Stimulated activated CD4-positive, alpha-beta T cell treated with anti-CD3 and anti-CD28 coated beads, Interleukin-4, amount 100 ng/mL, for 24 hours (primary cell): Measurements from ENCODE around the gene SLCO4A1.

Experiments used
- DNase-seq: peaks from one replicate; pipeline ENCODE4 v3.0.0-alpha.2; 2020

The SLCO4A1 gene

GRCh38 chr20:62638679-62639406 is 3.5 kb upstream of the SLCO4A1 start:
- no peak for DNase-seq

DNA sequence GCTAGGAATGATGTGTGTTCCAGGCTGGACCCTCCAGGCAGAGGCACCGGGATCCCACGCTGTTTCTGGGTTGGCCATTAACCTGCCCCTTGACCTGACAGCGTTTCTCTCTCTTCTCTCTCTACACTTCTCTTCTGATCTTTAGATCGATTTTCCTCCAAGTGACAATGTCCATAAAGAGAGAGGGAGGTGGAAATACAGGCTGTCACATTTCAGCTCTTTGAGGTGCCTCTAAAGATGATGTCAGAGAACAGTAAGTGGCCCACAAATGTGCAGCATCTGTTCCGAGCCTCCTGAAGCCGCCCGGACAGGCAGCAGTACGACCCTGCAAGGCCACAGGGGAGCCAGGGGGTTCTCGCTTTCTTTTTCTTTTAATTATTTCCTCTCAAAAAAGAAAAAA is 2.5 kb upstream of the SLCO4A1 start:
- no peak for DNase-seq

GRCh38 chr20:62640870-62641269 is 1.4 kb upstream of the SLCO4A1 start:
- no peak for DNase-seq

DNA sequence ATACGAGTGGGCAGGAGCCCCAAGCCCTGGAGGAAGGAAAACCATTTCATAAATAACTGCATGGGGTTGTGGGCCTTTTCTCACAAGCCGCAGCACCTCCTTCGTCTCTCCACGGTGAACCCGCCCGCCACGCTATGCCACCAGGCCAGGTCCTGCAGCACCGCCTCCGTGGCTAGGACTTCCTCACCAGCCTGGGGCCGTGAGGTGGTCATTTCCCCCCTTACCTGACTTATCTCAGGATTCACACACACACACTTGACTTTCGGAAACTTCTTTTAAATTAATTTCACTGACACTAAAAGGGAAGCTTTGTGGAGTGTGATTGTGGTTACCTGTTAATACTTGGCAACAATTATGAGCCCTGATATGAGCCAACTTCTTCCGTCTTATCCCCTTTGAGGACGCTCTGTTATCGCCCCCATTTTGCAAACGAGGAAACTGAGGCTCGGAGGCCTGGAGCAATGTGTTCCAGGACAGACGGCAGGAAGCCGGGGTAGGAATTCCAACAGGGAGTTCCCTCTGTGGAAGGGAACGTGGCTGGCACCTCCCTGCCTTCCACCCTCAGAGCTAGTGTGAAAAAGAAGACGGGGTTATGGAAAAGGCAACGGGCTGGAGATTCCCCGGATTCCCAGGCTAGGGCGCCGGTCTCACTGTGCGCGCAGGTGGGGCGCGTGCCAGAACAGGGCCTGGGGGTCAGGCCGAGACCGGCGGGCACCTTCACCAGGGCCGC is 817 bp upstream of the SLCO4A1 start:
- no peak for DNase-seq

- peak; percentile 68 for DNase-seq
These were observed 590 bp downstream of the SLCO4A1 start for GRCh38 chr20:62642666-62643520.

- DNase-seq, result no peak
These were observed 1.3 kb downstream of the SLCO4A1 start for GRCh38 chr20:62643521-62644043.

DNA sequence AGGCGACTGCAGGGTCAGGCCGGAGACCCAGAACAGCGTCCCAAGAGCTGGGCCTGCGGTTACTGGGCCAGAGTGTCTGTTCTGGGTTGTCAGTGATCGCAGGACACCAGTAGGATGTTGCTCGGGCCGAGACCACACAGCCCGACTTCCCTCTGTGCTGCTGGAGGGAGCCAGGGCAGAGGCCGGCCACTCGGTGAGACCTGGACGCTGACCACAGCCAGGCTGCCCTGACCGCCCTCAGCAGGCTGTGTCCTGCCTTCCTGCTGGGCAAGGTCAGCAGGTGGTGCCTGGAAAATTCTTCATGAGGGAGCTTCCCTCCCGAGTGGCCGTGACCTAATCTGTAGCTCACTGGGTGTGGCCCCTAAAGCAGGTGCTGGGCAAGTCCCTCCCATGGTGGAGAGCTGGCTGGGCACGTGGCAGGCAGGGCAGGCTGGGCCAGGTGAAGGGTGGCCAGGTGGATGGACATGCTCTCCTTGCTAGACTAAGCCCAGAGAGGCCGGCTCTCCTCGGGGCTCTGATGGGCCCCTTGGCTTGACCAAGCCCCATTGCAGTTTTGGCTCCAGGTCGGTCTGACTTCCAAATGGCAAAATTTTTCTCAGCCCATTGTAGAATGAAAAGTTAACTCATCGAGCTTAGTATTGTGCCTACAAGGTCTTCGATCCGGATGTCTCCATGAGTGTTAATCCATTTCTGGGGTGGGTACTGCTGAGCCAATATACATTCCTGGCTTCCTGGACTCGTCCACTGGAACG is 1.9 kb downstream of the SLCO4A1 start:
- no peak for DNase-seq

GRCh38 chr20:62644802-62645496 is 2.6 kb downstream of the SLCO4A1 start:
- no peak for DNase-seq

- DNase-seq, result no peak
These were observed 3.3 kb downstream of the SLCO4A1 start for GRCh38 chr20:62645613-62646012.

- no peak for DNase-seq
These were observed 4.7 kb downstream of the SLCO4A1 start for GRCh38 chr20:62646851-62647520.

DNA sequence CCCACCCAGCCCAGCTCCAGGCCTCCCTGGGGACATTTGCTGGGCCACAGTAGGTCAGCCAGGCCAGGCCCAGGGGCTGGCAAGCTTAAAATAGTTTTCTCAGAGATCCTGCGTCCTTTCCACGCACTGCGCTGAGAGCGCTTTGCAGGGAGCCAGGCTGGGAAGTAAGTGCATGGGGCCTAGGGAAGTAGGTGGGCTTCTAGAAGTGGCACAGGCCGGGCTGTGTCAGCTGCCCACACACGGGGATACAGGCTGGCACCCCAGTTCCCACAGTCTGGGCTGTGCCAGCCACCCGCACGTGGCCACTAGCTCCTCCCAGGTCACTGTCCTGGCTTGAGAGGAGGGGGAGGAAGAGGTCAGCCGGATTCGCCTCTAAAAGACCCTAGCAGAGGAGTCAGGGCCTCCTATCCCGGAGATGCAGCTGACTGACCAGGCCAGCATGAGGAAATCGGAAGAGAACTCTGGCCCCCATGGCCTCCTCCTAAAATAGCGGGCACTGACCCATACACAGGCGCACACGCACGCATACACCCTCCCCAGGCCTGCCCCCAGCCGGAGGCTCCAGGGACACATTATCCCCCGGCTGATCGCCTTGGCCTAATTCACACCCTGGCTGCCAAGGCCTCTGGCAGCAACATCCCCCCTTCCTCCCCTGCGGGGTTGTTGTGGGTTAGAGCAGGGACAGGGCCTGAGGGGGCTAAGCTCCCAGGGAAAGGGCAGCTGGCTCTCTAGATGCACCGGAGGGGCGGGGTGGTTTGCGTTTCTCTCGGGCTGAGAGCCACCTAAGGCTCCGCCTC is 5.4 kb downstream of the SLCO4A1 start:
- DNase-seq, result no peak

GRCh38 chr20:62648318-62648995 is 6.2 kb downstream of the SLCO4A1 start:
- no peak for DNase-seq

DNA sequence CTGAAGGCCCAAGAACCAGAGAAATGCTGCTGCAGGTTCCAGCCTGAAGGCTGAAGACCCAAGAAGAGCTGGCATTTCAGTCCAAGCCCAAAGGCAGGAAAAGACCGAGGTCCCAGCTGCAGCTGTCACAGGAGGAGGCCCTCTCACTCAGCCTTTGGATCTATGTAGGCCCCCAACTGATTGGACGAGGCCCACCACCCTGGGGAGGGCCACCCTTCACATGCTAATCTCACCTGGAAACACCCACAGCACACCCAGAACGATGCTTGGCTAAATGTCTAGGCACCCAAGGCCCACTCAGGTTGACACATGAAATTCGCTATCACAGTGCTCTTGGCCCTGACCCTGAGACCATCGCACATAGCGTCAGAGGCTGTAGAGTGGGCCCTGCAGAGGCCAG is 6.8 kb downstream of the SLCO4A1 start:
- DNase-seq, result no peak

DNA sequence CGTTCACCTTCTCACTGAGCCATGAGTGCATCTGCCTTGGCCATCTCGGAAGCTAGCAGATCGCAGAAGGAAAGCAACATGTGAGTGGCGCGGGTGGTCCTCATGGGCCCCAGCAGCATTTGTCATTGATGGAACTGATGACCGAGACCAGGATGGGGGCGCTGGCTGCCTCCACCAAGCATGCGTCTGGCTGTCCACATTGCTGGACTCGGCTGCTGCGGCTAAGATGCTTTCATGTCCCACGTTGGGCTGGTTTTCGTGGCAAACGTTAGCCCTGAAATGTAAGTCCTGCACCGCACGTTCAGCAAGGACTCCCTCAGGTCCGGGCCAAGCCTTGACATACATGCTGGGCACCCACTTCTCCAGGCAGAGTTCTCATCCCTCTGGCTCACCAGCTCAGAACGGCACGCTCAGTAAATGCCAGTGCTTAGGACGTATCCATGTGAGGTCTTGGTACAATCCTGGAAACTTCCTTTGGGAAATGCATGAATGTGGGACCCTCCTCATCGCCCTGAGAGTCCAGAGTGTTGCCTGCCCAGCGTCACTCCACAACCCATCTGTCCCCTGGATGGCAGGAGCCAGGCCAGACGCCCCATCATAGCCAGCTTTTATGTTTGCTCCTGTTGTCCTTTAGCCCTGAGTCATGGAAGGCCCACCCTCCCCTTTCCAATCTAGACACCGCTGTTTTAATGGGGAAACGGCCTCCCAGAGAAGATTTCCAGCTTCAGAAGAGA is 8.4 kb downstream of the SLCO4A1 start:
- DNase-seq, result no peak

DNA sequence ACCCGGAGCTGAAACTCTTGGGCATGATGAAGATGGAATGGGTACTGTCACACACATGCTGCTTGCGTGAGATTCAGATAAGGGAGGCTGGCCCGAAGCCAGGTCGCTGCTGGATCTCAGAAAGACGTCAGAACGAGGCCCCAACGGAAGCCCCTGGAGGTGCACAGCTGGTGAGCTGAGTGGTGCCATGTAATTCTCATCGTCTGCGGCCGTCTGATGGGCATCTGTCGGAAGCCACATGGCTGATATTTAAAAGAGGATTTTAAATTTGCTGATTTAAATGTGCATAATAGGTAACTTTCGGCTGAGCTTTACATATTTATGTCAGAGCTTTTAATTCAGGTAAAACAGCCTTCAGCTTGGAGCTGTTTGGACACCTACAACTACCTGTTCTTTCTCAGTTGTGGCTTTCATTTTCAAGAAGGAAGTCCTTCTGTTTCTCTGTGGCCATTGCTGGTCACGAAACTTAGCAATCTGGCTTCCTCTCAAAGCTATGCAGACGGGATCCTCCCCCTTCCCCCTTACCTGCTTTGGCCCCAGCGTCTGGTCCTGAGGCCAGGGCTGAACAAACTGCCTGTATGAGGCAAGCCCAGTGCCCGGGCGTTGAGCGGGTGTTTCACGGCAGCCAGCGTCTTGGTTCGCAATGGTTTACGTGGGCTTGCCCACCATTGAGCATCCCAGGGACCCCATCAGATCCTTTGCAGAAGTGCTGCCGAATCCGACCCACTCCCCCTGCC is 9.2 kb downstream of the SLCO4A1 start:
- DNase-seq, result peak; percentile 72

DNA sequence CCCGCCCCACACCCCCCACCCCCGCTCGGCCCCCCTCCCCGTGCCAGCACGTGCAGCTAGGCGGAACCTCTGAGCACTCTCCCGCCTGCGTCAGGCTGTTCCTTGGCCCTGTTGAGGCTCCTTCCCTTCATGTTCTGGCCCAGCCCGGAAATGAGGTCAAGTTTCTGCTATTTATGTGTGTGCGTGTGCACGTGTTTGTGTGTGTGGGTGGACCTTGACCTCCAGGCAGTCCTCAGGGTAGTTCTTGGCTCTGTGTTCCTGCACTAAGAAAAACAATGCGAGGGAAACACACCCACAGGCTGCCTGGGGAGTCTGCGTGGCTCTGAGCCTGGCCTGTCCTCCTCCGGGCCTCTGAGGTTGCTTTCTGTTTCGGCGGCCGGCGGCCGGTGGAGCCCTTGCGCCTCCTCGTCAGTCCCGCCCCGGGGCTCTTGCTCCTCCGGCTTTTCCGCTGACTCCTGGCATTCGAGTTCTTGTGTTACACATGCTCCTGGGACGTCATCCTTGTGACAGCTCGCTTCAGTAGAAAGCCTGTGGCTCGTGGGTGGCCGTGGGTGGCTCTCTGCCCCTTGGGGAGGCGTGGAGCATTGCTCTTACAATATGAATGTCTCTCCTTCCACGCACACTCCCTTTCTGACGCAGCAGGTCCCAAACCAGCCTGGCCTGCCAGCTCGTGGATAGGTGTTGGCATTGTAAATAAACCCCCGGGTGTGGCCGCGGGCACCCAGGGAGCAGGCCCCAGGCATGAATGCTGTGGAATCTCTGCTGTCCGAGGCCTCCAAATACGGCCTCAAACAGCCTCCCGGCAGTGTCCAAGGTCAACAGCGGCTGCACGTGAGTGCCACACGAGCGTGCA is 10.0 kb downstream of the SLCO4A1 start:
- DNase-seq, result peak; percentile 54

GRCh38 chr20:62652894-62653305 is 10.6 kb downstream of the SLCO4A1 start:
- no peak for DNase-seq
